Mammary epithelial cell (primary cell): ENCODE data around the gene PHC1.

Source experiments
- EZH2 ChIP-seq: IDR thresholded peaks from 2 replicates; pipeline ENCODE4 v1.6.1; 2012; ENCODE audit warnings: low read length, inconsistent platforms, borderline replicate concordance
- TF ChIP-seq, protein P1 (sequence below), 2 donors: IDR thresholded peaks in 1 of 2; conservative IDR thresholded peaks in 1 of 2; 2 replicates each; pipeline ENCODE4 v1.5.1; 2011 to 2012; ENCODE audit warnings: inconsistent platforms in 2 of 2, low read length in 2 of 2, mild to moderate bottlenecking in 2 of 2, control low read depth in 1 of 2, low read depth in 1 of 2; ENCODE audit not compliant: insufficient read depth in 1 of 2; ENCODE audit errors: extremely low read depth in 1 of 2

DNA sequence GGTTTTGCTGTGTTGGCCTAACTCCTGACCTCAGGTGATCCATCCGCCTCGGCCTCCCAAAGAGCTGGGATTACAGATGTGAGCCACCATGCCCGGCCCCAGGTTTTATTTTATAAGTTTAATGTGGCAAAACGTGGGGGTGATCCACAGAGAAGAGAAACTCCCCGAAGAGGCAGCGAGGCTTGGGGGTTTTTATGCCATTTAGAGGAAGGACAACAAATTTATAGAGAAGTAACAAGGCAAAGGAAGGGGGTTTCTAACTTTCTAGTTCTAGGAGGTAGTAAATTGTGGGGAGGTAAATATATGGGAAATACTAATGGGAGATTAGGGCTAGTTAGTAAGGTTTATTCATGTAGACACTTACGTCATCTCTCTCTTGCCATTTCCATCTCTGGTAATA, 17.2 kb upstream of the PHC1 start:
- TF ChIP-seq, protein P1, sequence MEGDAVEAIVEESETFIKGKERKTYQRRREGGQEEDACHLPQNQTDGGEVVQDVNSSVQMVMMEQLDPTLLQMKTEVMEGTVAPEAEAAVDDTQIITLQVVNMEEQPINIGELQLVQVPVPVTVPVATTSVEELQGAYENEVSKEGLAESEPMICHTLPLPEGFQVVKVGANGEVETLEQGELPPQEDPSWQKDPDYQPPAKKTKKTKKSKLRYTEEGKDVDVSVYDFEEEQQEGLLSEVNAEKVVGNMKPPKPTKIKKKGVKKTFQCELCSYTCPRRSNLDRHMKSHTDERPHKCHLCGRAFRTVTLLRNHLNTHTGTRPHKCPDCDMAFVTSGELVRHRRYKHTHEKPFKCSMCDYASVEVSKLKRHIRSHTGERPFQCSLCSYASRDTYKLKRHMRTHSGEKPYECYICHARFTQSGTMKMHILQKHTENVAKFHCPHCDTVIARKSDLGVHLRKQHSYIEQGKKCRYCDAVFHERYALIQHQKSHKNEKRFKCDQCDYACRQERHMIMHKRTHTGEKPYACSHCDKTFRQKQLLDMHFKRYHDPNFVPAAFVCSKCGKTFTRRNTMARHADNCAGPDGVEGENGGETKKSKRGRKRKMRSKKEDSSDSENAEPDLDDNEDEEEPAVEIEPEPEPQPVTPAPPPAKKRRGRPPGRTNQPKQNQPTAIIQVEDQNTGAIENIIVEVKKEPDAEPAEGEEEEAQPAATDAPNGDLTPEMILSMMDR (conservative IDR thresholded peaks at IDR 0.05 in 1 of 2, IDR thresholded peaks at IDR 0.05 in 1 of 2; ENCODE audit: extremely low read depth in 1 of 2, insufficient read depth in 1 of 2, low read depth in 1 of 2, low read length in 2 of 2) = no peak
- TF ChIP-seq EZH2 = no peak
